Measurements from ENCODE around the gene ZG16.
"Not testable (repeated sequence)": the region's sequence is repeated elsewhere in the genome, so short reads cannot be mapped to it uniquely, and the experiment has no call there.

Gene ZG16

GRCh38 chr16:29763326-29763725 is 14.7 kb upstream of the ZG16 start:
- no peaks in the 10 kb centered on the region for H3K27me3 ChIP-seq
- TF ChIP-seq, protein P1, sequence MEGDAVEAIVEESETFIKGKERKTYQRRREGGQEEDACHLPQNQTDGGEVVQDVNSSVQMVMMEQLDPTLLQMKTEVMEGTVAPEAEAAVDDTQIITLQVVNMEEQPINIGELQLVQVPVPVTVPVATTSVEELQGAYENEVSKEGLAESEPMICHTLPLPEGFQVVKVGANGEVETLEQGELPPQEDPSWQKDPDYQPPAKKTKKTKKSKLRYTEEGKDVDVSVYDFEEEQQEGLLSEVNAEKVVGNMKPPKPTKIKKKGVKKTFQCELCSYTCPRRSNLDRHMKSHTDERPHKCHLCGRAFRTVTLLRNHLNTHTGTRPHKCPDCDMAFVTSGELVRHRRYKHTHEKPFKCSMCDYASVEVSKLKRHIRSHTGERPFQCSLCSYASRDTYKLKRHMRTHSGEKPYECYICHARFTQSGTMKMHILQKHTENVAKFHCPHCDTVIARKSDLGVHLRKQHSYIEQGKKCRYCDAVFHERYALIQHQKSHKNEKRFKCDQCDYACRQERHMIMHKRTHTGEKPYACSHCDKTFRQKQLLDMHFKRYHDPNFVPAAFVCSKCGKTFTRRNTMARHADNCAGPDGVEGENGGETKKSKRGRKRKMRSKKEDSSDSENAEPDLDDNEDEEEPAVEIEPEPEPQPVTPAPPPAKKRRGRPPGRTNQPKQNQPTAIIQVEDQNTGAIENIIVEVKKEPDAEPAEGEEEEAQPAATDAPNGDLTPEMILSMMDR (IDR thresholded peaks at IDR 0.05; ENCODE audit: low read depth, low read length) = no peak
- H3K4me1 ChIP-seq = no peaks in the 10 kb centered on the region
- no peak for DNase-seq
- no peaks in the 10 kb centered on the region for H3K9me3 ChIP-seq
- no peaks in the 10 kb centered on the region for H3K36me3 ChIP-seq
- no peak overlapping the region for H3K4me3 ChIP-seq (ENCODE audit: low read depth, low read length)

DNA sequence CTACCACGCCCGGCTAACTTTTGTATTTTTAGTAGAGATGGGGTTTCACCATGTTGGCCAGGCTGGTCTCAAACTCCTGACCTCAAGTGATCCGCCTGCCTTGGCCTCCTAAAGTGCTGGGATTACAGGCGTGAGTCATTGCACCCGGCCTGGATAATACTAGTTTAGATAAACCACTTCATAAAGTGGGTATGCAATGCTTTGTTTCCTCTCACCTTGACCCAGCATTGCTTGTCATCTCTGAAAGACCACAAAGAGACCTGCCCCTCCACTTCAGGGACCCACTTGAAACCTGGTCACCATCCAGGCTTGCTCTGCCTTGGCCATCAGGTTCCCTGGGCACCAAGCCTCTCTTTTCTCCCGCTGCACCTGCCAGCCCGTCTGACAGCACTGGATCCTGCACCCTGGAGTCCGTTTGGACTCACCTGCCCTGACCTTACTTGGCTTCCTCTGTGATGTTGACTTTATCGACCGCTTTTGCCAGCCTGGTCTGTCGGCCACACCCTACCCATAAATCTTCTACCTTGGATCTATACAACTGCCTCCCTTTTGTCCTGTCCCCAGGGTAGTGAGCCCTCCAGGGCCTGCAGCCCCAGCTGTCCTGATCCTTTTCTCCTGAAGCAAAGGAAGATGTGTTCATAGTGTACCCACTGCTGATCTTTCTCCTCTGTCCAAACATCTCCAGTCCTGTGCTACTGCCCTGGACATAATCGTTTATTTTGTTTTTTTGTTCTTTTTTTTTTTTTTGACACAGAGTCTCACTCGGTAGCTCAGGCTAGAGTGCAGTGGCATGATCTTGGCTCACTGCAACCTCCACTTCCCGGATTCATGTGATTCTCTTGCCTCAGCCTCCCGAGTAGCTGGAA is 12.7 kb upstream of the ZG16 start:
- no peaks in the 10 kb centered on the region for H3K4me1 ChIP-seq
- H3K27me3 ChIP-seq = no peaks in the 10 kb centered on the region
- TF ChIP-seq, protein P1 (IDR thresholded peaks at IDR 0.05; ENCODE audit: low read depth, low read length) = no peak
- no peak overlapping the region for H3K4me3 ChIP-seq (ENCODE audit: low read depth, low read length)
- H3K9me3 ChIP-seq = no peaks in the 10 kb centered on the region
- H3K36me3 ChIP-seq = no peaks in the 10 kb centered on the region
- DNase-seq = no peak

GRCh38 chr16:29766571-29766970 is 11.5 kb upstream of the ZG16 start:
- DNase-seq = no peak
- Histone ChIP-seq H3K36me3 (no peaks in the 10 kb centered on the region), H3K4me1 (no peaks in the 10 kb centered on the region), H3K4me3 (ENCODE audit: low read depth, low read length) (no peak overlapping the region), H3K27me3 (no peaks in the 10 kb centered on the region), H3K9me3 (no peaks in the 10 kb centered on the region)
- TF ChIP-seq, protein P1 (IDR thresholded peaks at IDR 0.05; ENCODE audit: low read depth, low read length) = no peak

- DNase-seq = no peak
These were observed 11.0 kb upstream of the ZG16 start for GRCh38 chr16:29767062-29767461.

GRCh38 chr16:29769507-29769906 is 8.5 kb upstream of the ZG16 start:
- TF ChIP-seq, protein P1 (IDR thresholded peaks at IDR 0.05; ENCODE audit: low read depth, low read length) = no peak
- DNase-seq = no peak
- Histone ChIP-seq H3K9me3 (no peaks in the 10 kb centered on the region), H3K4me1 (no peaks in the 10 kb centered on the region), H3K4me3 (ENCODE audit: low read depth, low read length) (no peak overlapping the region), H3K36me3 (no peaks in the 10 kb centered on the region), H3K27me3 (no peaks in the 10 kb centered on the region)

More at GRCh38 chr16:29767062-29767461, 11.0 kb upstream of the ZG16 start:
- H3K27me3 ChIP-seq = no peaks in the 10 kb centered on the region
- no peaks in the 10 kb centered on the region for H3K9me3 ChIP-seq
- TF ChIP-seq, protein P1 (IDR thresholded peaks at IDR 0.05; ENCODE audit: low read depth, low read length) = no peak
- H3K36me3 ChIP-seq = no peaks in the 10 kb centered on the region
- H3K4me1 ChIP-seq = no peaks in the 10 kb centered on the region
- no peak overlapping the region for H3K4me3 ChIP-seq (ENCODE audit: low read depth, low read length)

DNA sequence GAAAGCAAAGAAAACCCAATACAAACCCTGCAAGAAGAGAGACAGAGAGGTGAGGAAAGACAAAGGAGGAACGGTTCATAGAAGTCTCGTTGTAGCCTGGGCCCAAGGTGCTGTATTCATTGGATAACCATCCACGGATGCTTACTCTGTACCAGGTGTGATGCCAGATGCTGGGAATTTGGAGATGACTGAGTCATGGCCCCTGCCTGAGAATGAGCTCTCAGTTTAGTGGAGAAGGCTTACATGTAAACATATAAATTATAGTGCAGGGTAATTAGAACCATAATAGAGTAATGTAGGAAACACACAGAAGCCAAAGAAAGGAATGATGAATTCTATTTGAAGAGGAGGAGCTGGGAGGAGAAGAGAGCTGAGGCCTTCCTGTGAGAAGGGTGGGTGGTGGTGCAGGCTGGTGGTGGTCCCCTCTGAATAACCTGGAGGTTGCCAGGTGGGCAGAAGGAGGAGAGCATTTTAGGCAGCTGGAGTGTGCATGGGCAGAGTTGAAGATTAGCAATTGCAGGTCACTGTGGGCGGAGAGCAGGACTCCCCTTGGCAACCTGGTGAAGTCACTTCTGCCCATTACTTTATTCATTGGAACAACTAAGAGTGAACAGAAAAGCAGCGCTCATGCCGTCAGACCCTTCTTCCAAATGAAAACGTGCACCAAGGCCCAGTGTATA is 7.7 kb upstream of the ZG16 start:
- DNase-seq = no peak
- TF ChIP-seq, protein P1 (IDR thresholded peaks at IDR 0.05; ENCODE audit: low read depth, low read length) = no peak
- Histone ChIP-seq H3K36me3 (no peaks in the 10 kb centered on the region), H3K4me3 (ENCODE audit: low read depth, low read length) (no peak overlapping the region), H3K9me3 (no peaks in the 10 kb centered on the region), H3K27me3 (no peaks in the 10 kb centered on the region), H3K4me1 (no peaks in the 10 kb centered on the region)

- not testable (repeated sequence) for DNase-seq; H3K4me1 ChIP-seq; H3K9me3 ChIP-seq; H3K36me3 ChIP-seq; H3K4me3 ChIP-seq (ENCODE audit: low read depth, low read length); H3K27me3 ChIP-seq
These were observed 5.7 kb upstream of the ZG16 start for GRCh38 chr16:29772330-29772729.
